Testis (tissue), 3 donors: ENCODE data around the gene PIEZO1. TPM values are rescaled to one million over a fixed set of nuclear protein-coding genes. Genes with fewer than 3 reads are reported as not detected.

Experiments
- DNase-seq: peaks from one replicate; pipeline ENCODE4 v3.0.0-alpha.2; 2019
- H3K27ac ChIP-seq, 2 donors: fragments of 200-600 bp; sonication (generic); one replicate each; pipeline ENCODE4 v1.5.1; 2019
- H3K27me3 ChIP-seq: fragments of 200-600 bp; sonication (generic); one replicate; pipeline ENCODE4 v1.5.1; 2019
- H3K36me3 ChIP-seq: fragments of 200-600 bp; sonication (generic); one replicate; pipeline ENCODE4 v1.5.1; 2017; ENCODE audit warnings: low read depth; ENCODE audit errors: missing control alignments
- H3K4me1 ChIP-seq: fragments of 200-600 bp; sonication (generic); one replicate; pipeline ENCODE4 v1.5.1; 2019
- H3K4me3 ChIP-seq, 2 donors: fragments of 200-600 bp; sonication (generic); one replicate each; pipeline ENCODE4 v1.5.1; 2017 to 2019
- H3K9me3 ChIP-seq: fragments of 200-600 bp; sonication (generic); one replicate; pipeline ENCODE4 v1.5.1; 2017
- CTCF ChIP-seq, 3 experiments: fragments of 450-650 bp in 2 of 3; fragments of 200-600 bp in 1 of 3; sonication (generic) in 1 of 3; IDR thresholded peaks; one replicate each; pipeline ENCODE4 v1.5.1; 2016 to 2019; ENCODE audit warnings: antibody characterized with exemption in 3 of 3, mild to moderate bottlenecking in 2 of 3, moderate library complexity in 1 of 3
- POLR2A ChIP-seq: fragments of 450-650 bp; IDR thresholded peaks from one replicate; pipeline ENCODE4 v1.6.1; 2017; ENCODE audit warnings: antibody characterized with exemption, mild to moderate bottlenecking, moderate library complexity
- WGBS, 2 donors: methylation state at CpG; one replicate each; pipeline ENCODE4 v1.1.5; 2018; 5-methylcytosine and 5-hydroxymethylcytosine counted together
- intact Hi-C: fragments of 100-400 bp; cut with DNase I; formaldehyde crosslinking; loops from one replicate; pipeline ENCODE4 v1.15.1; 2023; ENCODE audit warnings: low total_unique reads
- polyA plus RNA-seq: library from polyadenylated mRNA; stranded (reverse); fragments of 350-450 nt; fragmentation: Illumina TruSeq; extraction: RNeasy Lipid Tissue Mini Kit (QIAGEN cat#74804); gene quantifications from one replicate; pipeline ENCODE4 v1.2.3, GENCODE V29; 2014; ENCODE audit warnings: low read depth, low replicate concordance; ENCODE audit not compliant: insufficient read depth
- total RNA-seq, 2 donors: library from RNA; depleted of rRNA; stranded (reverse); fragments of >200 nt; gene quantifications; one replicate each; pipeline ENCODE4 v1.2.3, GENCODE V29; 2016

The PIEZO1 gene
- total and polyA plus RNA-seq, 3 donors from 2014 or later, result 24.2 to 44.5 (median 40.7) TPM

DNA sequence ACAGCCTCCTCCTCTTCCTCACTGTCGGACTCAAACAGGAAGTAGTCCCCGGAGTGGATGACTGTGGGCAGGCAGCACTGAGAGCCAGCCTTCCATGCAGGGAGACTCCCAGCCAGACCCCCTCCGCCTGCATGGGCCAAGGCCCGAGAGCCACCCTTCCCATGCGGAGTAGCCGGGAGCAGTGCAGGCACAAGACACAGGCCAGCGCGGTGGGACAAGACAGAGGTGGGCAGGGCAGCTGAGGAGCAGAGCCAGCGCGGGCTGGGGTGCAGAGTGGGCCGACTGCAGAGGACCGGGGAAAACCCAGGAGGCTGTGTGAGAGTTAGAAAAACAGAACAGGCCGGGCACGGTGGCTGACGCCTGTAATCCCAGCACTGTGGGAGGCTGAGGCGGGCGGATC is 61.1 kb downstream of the PIEZO1 start:
- no peaks in the 10 kb centered on the region for H3K27me3 ChIP-seq
- no peak overlapping the region for H3K27ac ChIP-seq
- no peaks in the 10 kb centered on the region for H3K36me3 ChIP-seq
- H3K4me1 ChIP-seq, result no peaks in the 10 kb centered on the region
- no peaks in the 10 kb centered on the region for H3K9me3 ChIP-seq
- intact Hi-C loops, result no loop called here
- DNase-seq, result no peak
- TF ChIP-seq POLR2A (no peak), CTCF (IDR thresholded peaks at IDR 0.05) (no peak)
- WGBS, 2 donors, result 93 to 98% methylated on average over 13 to 17 of the region's 17 CpGs
- H3K4me3 ChIP-seq, result no peak overlapping the region

- no peak overlapping the region for H3K4me3 ChIP-seq
- intact Hi-C loops, result no loop called here
- DNase-seq, result no peak
- 79% methylated on average over 8 of the region's 8 CpGs; no CpG with 5 or more reads in 1 of the 2 donors for WGBS, 2 donors
- no peaks in the 10 kb centered on the region for H3K36me3 ChIP-seq
- no peaks in the 10 kb centered on the region for H3K9me3 ChIP-seq
- TF ChIP-seq POLR2A, result no peak
- TF ChIP-seq CTCF (IDR thresholded peaks at IDR 0.05), result no peak
- no peak overlapping the region for H3K27ac ChIP-seq
- H3K27me3 ChIP-seq, result no peaks in the 10 kb centered on the region
- H3K4me1 ChIP-seq, result no peaks in the 10 kb centered on the region
Observed at GRCh38 chr16:88723507-88723887, 61.5 kb downstream of the PIEZO1 start.

GRCh38 chr16:88722784-88723506 is 62.1 kb downstream of the PIEZO1 start:
- TF ChIP-seq POLR2A, result no peak
- no peak for TF ChIP-seq CTCF (IDR thresholded peaks at IDR 0.05)
- DNase-seq, result no peak
- 93 to 94% methylated on average over 28 to 39 of the region's 39 CpGs for WGBS, 2 donors
- intact Hi-C loops, result no loop called here
- H3K36me3 ChIP-seq, result no peaks in the 10 kb centered on the region
- H3K9me3 ChIP-seq, result no peaks in the 10 kb centered on the region
- H3K27ac ChIP-seq, result no peak overlapping the region
- H3K4me1 ChIP-seq, result no peaks in the 10 kb centered on the region
- no peaks in the 10 kb centered on the region for H3K27me3 ChIP-seq
- H3K4me3 ChIP-seq, result no peak overlapping the region

DNA sequence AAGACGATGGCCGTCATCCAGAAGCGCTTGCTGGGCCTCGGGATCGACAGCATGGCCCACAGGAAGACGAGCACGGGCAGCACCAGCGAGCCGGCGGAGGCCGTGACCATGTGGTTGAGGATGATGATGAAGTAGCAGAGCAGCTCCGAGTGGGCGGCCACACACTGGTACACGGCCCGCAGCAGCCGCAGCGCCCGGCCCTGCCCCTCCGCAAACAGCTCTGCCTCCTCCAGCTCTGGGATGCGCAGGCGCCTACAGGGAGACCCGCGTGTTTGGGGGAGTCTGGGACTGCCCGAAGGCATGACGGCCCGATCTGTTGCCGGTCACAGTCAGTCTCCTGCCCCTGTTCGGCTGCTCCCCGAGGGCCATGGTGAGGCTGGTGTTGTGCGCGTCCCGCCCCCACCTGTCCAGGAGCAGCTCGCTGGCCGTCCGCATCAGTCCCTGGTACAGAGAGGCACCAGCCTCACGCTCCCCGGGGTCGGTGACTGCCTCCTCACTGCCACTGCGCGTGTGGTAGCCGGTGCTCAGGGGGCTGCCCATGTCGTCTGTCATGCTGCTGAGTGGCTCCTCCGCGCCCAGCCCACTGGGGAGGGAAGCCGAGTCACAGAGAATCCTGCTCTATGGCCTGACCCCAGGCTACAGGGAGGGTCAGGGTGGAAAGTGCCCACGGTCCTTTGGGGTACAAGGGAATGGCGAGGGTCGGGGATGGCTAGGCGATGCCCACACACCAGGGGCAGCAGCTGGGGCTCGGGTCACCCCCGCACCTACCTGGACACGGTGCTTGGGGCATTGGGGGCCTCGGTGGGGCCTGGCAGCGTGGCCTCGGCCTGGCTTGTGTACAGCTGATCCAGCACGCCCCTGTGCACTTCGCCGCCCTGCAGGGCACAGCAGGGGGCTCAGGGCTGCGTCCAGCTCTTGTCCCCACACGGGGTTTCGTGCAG is 62.9 kb downstream of the PIEZO1 start:
- Histone ChIP-seq H3K4me1 (no peaks in the 10 kb centered on the region), H3K27ac (no peak overlapping the region)
- WGBS, 2 donors, result 93 to 96% methylated on average over 10 to 61 of the region's 61 CpGs

More for the DNA sequence above, 62.9 kb downstream of the PIEZO1 start:
- Histone ChIP-seq H3K9me3 (no peaks in the 10 kb centered on the region), H3K27me3 (no peaks in the 10 kb centered on the region), H3K36me3 (no peaks in the 10 kb centered on the region), H3K4me3 (no peak overlapping the region)
- intact Hi-C loops, result no loop called here
- no peak for TF ChIP-seq POLR2A
- no peak for TF ChIP-seq CTCF (IDR thresholded peaks at IDR 0.05)
- no peak for DNase-seq
